ENCODE results near the gene AFMID.

The AFMID gene

DNA sequence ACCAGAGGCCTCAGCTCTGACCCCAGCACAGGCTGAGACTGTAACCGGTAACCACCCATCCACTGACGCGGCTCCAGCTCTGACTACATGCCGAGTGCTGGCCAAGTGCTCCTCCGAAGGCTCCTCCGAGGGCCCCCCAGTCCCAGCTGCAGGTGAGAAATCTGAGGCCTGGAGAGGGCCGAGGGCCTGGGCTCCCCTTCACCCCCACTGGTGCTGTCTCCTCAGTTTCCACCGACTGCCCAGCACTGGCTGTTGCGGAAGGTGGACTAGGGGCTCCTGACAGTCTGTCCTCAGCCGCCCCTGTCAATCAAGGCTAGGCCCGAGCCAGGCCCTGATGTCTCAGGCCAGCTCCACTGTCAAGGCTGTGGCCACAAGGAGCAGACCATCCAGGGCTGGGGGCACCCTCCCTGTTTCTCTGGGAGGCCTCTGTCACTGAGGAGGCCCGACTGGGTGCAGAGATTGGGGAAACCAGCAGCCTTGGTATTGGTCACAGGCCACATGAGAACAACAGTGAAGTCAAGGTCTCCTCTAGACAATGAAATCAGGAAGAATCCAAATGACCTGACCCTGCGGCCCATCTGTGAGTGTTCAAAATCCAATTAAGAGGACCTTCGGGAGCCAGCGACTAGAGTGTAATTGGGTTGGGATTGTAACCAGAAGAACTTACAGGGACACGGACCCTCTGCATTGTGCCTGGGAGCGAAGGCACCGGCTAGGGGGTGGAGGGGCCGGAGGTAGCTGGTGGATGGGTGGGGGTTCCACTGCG is 49.4 kb downstream of the AFMID start:
- Histone ChIP-seq H3K14ac (ENCODE audit: low read length) (no peak overlapping the region), H2BK120ac (ENCODE audit: low read depth, low read length) (no peak overlapping the region), H2BK12ac (ENCODE audit: low read length) (no peak overlapping the region), H3K9ac (ENCODE audit: low read depth, low read length, poor library complexity) (no peak overlapping the region), H3K4me3 (ENCODE audit: low read length in 2 of 2) (no peak overlapping the region), H3K18ac (ENCODE audit: low read length) (no peak overlapping the region), H3K23ac (ENCODE audit: low read depth, low read length, poor library complexity) (no peak overlapping the region), H2AK5ac (ENCODE audit: low read depth, low read length) (peak overlapping the region; percentile 11), H3K27ac (replicated peaks; ENCODE audit: low read length) (no peak overlapping the region), H2BK5ac (ENCODE audit: low read length) (no peak overlapping the region), H2BK15ac (ENCODE audit: low read length) (no peak overlapping the region), H3K9me3 (replicated peaks in 1 of 2; ENCODE audit: control insufficient read depth in 2 of 2, insufficient read depth in 1 of 2, low read depth in 1 of 2, low read length in 2 of 2) (peaks cover 0 to 3% of the 10 kb centered on the region in 2 donors), H4K91ac (ENCODE audit: low read depth, low read length, poor library complexity) (no peak overlapping the region), H3K4me1 (ENCODE audit: control insufficient read depth in 2 of 2, insufficient read depth in 1 of 2, low read depth in 1 of 2, low read length in 2 of 2) (peaks cover 2 to 9% of the 10 kb centered on the region in 2 donors), H3K4me2 (ENCODE audit: insufficient read depth, low read length, poor library complexity, severe bottlenecking) (no peak overlapping the region), H3K79me1 (ENCODE audit: low read depth, low read length) (peaks cover 3% of the 10 kb centered on the region), H3K36me3 (replicated peaks in 1 of 2; ENCODE audit: control insufficient read depth in 2 of 2, insufficient read depth in 2 of 2, low read length in 2 of 2) (no peaks in the 10 kb centered on the region), H3K4ac (ENCODE audit: low read length) (no peak overlapping the region), H3K27me3 (ENCODE audit: control insufficient read depth in 3 of 3, insufficient read depth in 3 of 3, low read depth in 1 of 3, low read length in 3 of 3) (peaks cover 3 to 41% (median 14%) of the 10 kb centered on the region in 3 experiments), H4K8ac (ENCODE audit: low read depth, low read length) (no peak overlapping the region), H2AFZ (ENCODE audit: low read length) (no peak overlapping the region)
- no CpG with 5 or more reads among the region's 20 CpGs for WGBS, 2 donors (ENCODE audit: extremely low coverage in 2 of 2, insufficient read length in 2 of 2, insufficient replicate concordance in 1 of 2)
- no peak for DNase-seq (ENCODE audit: low spot score)

DNA sequence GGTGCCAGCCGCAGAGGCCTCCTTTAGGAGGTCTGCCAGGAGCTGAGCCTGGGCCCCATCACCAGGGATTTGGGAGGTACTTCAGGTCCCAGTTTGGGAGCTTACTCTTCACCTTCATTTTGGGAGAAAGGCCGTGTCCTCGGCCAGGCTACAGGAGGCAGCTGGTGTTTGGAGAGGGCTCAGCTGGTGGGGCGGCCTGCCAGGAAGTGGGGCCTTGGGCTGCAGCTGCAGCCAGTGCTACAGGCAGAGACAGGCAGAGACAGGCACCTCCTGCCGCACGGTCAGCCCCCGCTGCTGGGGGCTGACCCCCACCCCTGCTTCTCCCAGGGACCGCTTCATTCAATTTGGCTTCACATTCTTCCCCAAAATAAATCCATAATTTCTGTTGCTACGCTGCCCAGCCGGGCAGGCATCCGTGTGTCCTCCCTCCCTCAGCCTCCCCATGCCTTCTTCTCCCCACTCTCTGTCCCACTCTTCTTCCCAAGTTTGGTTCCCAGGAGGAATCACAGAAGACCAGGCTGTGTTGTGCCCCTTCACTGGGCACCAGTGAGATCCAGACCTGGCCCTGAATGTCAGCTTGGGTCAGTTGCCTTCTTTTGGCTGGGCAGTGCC is 50.3 kb downstream of the AFMID start:
- Histone ChIP-seq H3K4ac (ENCODE audit: low read length) (no peak overlapping the region), H3K36me3 (replicated peaks in 1 of 2; ENCODE audit: control insufficient read depth in 2 of 2, insufficient read depth in 2 of 2, low read length in 2 of 2) (no peaks in the 10 kb centered on the region), H3K27ac (replicated peaks; ENCODE audit: low read length) (no peak overlapping the region), H3K9ac (ENCODE audit: low read depth, low read length, poor library complexity) (no peak overlapping the region), H2BK5ac (ENCODE audit: low read length) (no peak overlapping the region), H2BK15ac (ENCODE audit: low read length) (no peak overlapping the region), H2AFZ (ENCODE audit: low read length) (peak overlapping the region; percentile 33), H3K14ac (ENCODE audit: low read length) (no peak overlapping the region), H2BK120ac (ENCODE audit: low read depth, low read length) (peak overlapping the region; percentile 66), H4K91ac (ENCODE audit: low read depth, low read length, poor library complexity) (no peak overlapping the region), H3K4me3 (ENCODE audit: low read length in 2 of 2) (no peak overlapping the region), H2BK12ac (ENCODE audit: low read length) (no peak overlapping the region), H3K4me1 (ENCODE audit: control insufficient read depth in 2 of 2, insufficient read depth in 1 of 2, low read depth in 1 of 2, low read length in 2 of 2) (peaks cover 3 to 11% of the 10 kb centered on the region in 2 donors), H3K9me3 (replicated peaks in 1 of 2; ENCODE audit: control insufficient read depth in 2 of 2, insufficient read depth in 1 of 2, low read depth in 1 of 2, low read length in 2 of 2) (peaks cover 0 to 3% of the 10 kb centered on the region in 2 donors), H4K8ac (ENCODE audit: low read depth, low read length) (peak overlapping the region; percentile 19), H3K4me2 (ENCODE audit: insufficient read depth, low read length, poor library complexity, severe bottlenecking) (no peak overlapping the region), H3K18ac (ENCODE audit: low read length) (peak overlapping the region; percentile 25), H3K23ac (ENCODE audit: low read depth, low read length, poor library complexity) (no peak overlapping the region), H2AK5ac (ENCODE audit: low read depth, low read length) (peak overlapping the region; percentile 10), H3K27me3 (ENCODE audit: control insufficient read depth in 3 of 3, insufficient read depth in 3 of 3, low read depth in 1 of 3, low read length in 3 of 3) (peaks cover 0 to 33% (median 6%) of the 10 kb centered on the region in 3 experiments), H3K79me1 (ENCODE audit: low read depth, low read length) (peaks cover 3% of the 10 kb centered on the region)
- DNase-seq (ENCODE audit: low spot score): no peak
- WGBS, 2 donors (ENCODE audit: extremely low coverage in 2 of 2, insufficient read length in 2 of 2, insufficient replicate concordance in 1 of 2): no CpG with 5 or more reads among the region's 11 CpGs

DNA sequence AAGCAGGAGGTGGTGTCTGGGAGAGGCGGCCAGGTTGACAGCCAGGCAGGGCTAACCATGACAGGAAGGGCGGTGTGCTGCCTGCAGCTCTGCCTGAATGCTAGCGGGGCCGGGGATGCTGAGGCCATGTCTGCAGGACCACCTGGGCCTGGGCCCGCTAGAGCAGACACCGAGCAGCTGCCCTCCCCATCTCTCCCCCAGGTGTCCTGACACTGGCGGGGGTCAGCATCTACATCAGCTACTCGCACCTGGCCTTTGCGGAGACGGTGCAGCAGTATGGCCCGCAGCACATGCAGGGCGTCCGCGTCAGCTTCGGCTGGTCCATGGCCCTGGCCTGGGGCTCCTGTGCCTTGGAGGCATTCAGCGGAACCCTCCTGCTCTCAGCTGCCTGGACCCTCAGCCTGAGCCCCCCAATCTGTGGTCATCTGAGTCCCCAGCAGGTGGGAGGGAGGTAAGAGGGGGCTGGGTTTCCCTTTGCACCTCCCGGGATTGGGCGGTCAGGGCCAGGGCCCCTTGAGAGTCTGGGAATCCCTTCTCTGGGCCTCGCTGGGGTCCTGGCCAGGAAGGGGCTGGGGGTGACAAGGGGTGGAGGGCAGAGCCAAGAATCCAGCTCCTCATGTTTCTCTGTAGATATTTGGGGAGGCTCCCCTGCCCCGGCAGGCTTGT is 51.8 kb downstream of the AFMID start:
- H3K4me3 ChIP-seq (ENCODE audit: low read length in 2 of 2): no peak overlapping the region
- H3K36me3 ChIP-seq (replicated peaks in 1 of 2; ENCODE audit: control insufficient read depth in 2 of 2, insufficient read depth in 2 of 2, low read length in 2 of 2): no peaks in the 10 kb centered on the region
- no peak overlapping the region for H2AFZ ChIP-seq (ENCODE audit: low read length)
- no peaks in the 10 kb centered on the region for H3K9me3 ChIP-seq (replicated peaks in 1 of 2; ENCODE audit: control insufficient read depth in 2 of 2, insufficient read depth in 1 of 2, low read depth in 1 of 2, low read length in 2 of 2)
- peaks cover 3 to 7% of the 10 kb centered on the region in 2 donors for H3K4me1 ChIP-seq (ENCODE audit: control insufficient read depth in 2 of 2, insufficient read depth in 1 of 2, low read depth in 1 of 2, low read length in 2 of 2)
- H2AK5ac ChIP-seq (ENCODE audit: low read depth, low read length): peak overlapping the region; percentile 89
- peaks cover 2% of the 10 kb centered on the region for H3K79me1 ChIP-seq (ENCODE audit: low read depth, low read length)
- no peak overlapping the region for H3K14ac ChIP-seq (ENCODE audit: low read length)
- no peak overlapping the region for H3K4me2 ChIP-seq (ENCODE audit: insufficient read depth, low read length, poor library complexity, severe bottlenecking)
- no peak overlapping the region for H2BK120ac ChIP-seq (ENCODE audit: low read depth, low read length)
- WGBS, 2 donors (ENCODE audit: extremely low coverage in 2 of 2, insufficient read length in 2 of 2, insufficient replicate concordance in 1 of 2): no CpG with 5 or more reads among the region's 20 CpGs
- H2BK12ac ChIP-seq (ENCODE audit: low read length): no peak overlapping the region
- peaks cover 0 to 21% (median 0%) of the 10 kb centered on the region in 3 experiments for H3K27me3 ChIP-seq (ENCODE audit: control insufficient read depth in 3 of 3, insufficient read depth in 3 of 3, low read depth in 1 of 3, low read length in 3 of 3)
- H2BK15ac ChIP-seq (ENCODE audit: low read length): peak overlapping the region; percentile 32
- no peak overlapping the region for H4K8ac ChIP-seq (ENCODE audit: low read depth, low read length)
- H3K18ac ChIP-seq (ENCODE audit: low read length): no peak overlapping the region
- peak overlapping the region; percentile 72 for H3K9ac ChIP-seq (ENCODE audit: low read depth, low read length, poor library complexity)
- H3K27ac ChIP-seq (replicated peaks; ENCODE audit: low read length): no peak overlapping the region
- H3K23ac ChIP-seq (ENCODE audit: low read depth, low read length, poor library complexity): peak overlapping the region; percentile 60
- H4K91ac ChIP-seq (ENCODE audit: low read depth, low read length, poor library complexity): peak overlapping the region; percentile 25
- peak overlapping the region; percentile 46 for H3K4ac ChIP-seq (ENCODE audit: low read length)
- no peak for DNase-seq (ENCODE audit: low spot score)
- H2BK5ac ChIP-seq (ENCODE audit: low read length): peak overlapping the region; percentile 75

DNA sequence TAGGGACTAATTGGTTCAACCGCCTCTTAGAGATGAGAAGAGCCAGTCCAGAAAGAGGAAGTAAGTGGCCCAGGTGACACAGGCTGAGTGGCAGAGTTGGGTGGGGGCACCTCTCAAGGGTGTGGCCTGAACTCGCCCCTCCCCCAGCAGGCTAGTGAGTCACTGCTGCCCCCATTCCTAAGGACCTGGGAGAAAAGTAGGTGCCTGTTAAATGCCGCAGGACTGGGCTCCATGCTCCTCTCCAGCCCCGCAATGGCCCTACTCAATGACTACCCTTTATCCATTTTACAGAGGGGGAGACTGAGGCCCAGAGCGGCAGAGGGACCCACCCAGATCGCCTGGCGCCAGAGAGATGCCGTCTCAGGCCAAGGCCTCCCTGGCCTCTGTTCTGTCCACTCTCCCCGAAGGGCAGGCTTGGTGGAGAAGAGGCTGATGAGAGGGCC is 52.3 kb downstream of the AFMID start:
- Histone ChIP-seq H2AK5ac (ENCODE audit: low read depth, low read length) (peak overlapping the region; percentile 70), H3K14ac (ENCODE audit: low read length) (no peak overlapping the region), H2BK5ac (ENCODE audit: low read length) (peak overlapping the region; percentile 75), H3K79me1 (ENCODE audit: low read depth, low read length) (peaks cover 2% of the 10 kb centered on the region), H4K91ac (ENCODE audit: low read depth, low read length, poor library complexity) (peak overlapping the region; percentile 85), H2BK15ac (ENCODE audit: low read length) (no peak overlapping the region), H3K9me3 (replicated peaks in 1 of 2; ENCODE audit: control insufficient read depth in 2 of 2, insufficient read depth in 1 of 2, low read depth in 1 of 2, low read length in 2 of 2) (no peaks in the 10 kb centered on the region), H3K27ac (replicated peaks; ENCODE audit: low read length) (no peak overlapping the region), H3K36me3 (replicated peaks in 1 of 2; ENCODE audit: control insufficient read depth in 2 of 2, insufficient read depth in 2 of 2, low read length in 2 of 2) (no peaks in the 10 kb centered on the region), H4K8ac (ENCODE audit: low read depth, low read length) (no peak overlapping the region), H3K9ac (ENCODE audit: low read depth, low read length, poor library complexity) (no peak overlapping the region), H3K4ac (ENCODE audit: low read length) (no peak overlapping the region), H3K4me1 (ENCODE audit: control insufficient read depth in 2 of 2, insufficient read depth in 1 of 2, low read depth in 1 of 2, low read length in 2 of 2) (peaks cover 3 to 7% of the 10 kb centered on the region in 2 donors), H3K27me3 (ENCODE audit: control insufficient read depth in 3 of 3, insufficient read depth in 3 of 3, low read depth in 1 of 3, low read length in 3 of 3) (peaks cover 0 to 16% (median 0%) of the 10 kb centered on the region in 3 experiments), H3K4me2 (ENCODE audit: insufficient read depth, low read length, poor library complexity, severe bottlenecking) (no peak overlapping the region), H2BK12ac (ENCODE audit: low read length) (no peak overlapping the region), H2BK120ac (ENCODE audit: low read depth, low read length) (no peak overlapping the region), H3K4me3 (ENCODE audit: low read length in 2 of 2) (no peak overlapping the region), H3K23ac (ENCODE audit: low read depth, low read length, poor library complexity) (no peak overlapping the region), H3K18ac (ENCODE audit: low read length) (no peak overlapping the region), H2AFZ (ENCODE audit: low read length) (no peak overlapping the region)
- DNase-seq (ENCODE audit: low spot score): no peak
- no CpG with 5 or more reads among the region's 9 CpGs for WGBS, 2 donors (ENCODE audit: extremely low coverage in 2 of 2, insufficient read length in 2 of 2, insufficient replicate concordance in 1 of 2)

Data from neuronal stem cell (in vitro differentiated cells).